CD1c-positive myeloid dendritic cell (primary cell): ENCODE data around the gene TCF20.

Source experiments
- DNase-seq: peaks from one replicate; pipeline ENCODE4 v3.0.0-alpha.2; 2016; ENCODE audit errors: extremely low spot score

Gene TCF20

GRCh38 chr22:42270510-42271190 lies at the start of gene TCF20:
TSS of gene TCF20 (minus strand) at chr22:42270653. CDS start at chr22:42215305, 55,348 bp downstream.
- DNase-seq: peak; percentile 87

GRCh38 chr22:42319386-42319785 lies 48.9 kb upstream of the TCF20 start:
- DNase-seq: peak; percentile 52

GRCh38 chr22:42318967-42319366 lies 48.5 kb upstream of the TCF20 start:
- no peak for DNase-seq

GRCh38 chr22:42317691-42318547 lies 47.5 kb upstream of the TCF20 start:
- no peak for DNase-seq

- DNase-seq: peak; percentile 3
Observed at GRCh38 chr22:42317008-42317407, 46.6 kb upstream of the TCF20 start.

- no peak for DNase-seq
Observed at GRCh38 chr22:42315392-42315756, 44.9 kb upstream of the TCF20 start.

GRCh38 chr22:42314709-42315391 lies 44.4 kb upstream of the TCF20 start:
- no peak for DNase-seq

- peak; percentile 52 for DNase-seq
Observed at GRCh38 chr22:42313804-42314581, 43.5 kb upstream of the TCF20 start.

GRCh38 chr22:42313204-42313603 lies 42.8 kb upstream of the TCF20 start:
- DNase-seq: no peak

GRCh38 chr22:42310291-42311015 lies 40.0 kb upstream of the TCF20 start:
- DNase-seq: no peak

GRCh38 chr22:42309865-42310264 lies 39.4 kb upstream of the TCF20 start:
- no peak for DNase-seq

GRCh38 chr22:42308892-42309468 lies 38.5 kb upstream of the TCF20 start:
- no peak for DNase-seq

- DNase-seq: no peak
Observed at GRCh38 chr22:42307806-42308563, 37.5 kb upstream of the TCF20 start.

- no peak for DNase-seq
Observed at GRCh38 chr22:42306010-42306409, 35.6 kb upstream of the TCF20 start.

GRCh38 chr22:42304324-42304790 lies 33.9 kb upstream of the TCF20 start:
- no peak for DNase-seq

GRCh38 chr22:42303396-42304323 lies 33.2 kb upstream of the TCF20 start:
- DNase-seq: no peak

GRCh38 chr22:42301742-42302102 lies 31.3 kb upstream of the TCF20 start:
- DNase-seq: no peak

GRCh38 chr22:42301077-42301741 lies 30.8 kb upstream of the TCF20 start:
- no peak for DNase-seq
